Measurements from ENCODE around the gene ARG2.

- no peak for TF ChIP-seq EZH2 (IDR thresholded peaks at IDR 0.05; ENCODE audit: borderline replicate concordance, insufficient read depth, low read depth, low read length, poor library complexity, severe bottlenecking)
- TF ChIP-seq CTCF (IDR thresholded peaks at IDR 0.05): no peak
Measured at GRCh38 chr14:67694791-67695393, 75.2 kb downstream of the ARG2 start.

Measured in B cell (primary cell).